Activated CD8-positive, alpha-beta T cell treated with anti-CD3 and anti-CD28 coated beads for 36 hours (primary cell): ENCODE results near the gene SLC38A2. TPM values are rescaled to one million over a fixed set of nuclear protein-coding genes. Genes with fewer than 3 reads are reported as not detected.
"Not testable (repeated sequence)": the region's sequence is repeated elsewhere in the genome, so short reads cannot be mapped to it uniquely, and the experiment has no call there.

Source experiments
- ATAC-seq: fragments of 200-7000 bp; cut with Tn5 transposase; one replicate; pipeline ENCODE4 v1.10.0; 2021; ENCODE audit warnings: mild to moderate bottlenecking, moderate library complexity
- CTCF ChIA-PET: fragments of 350-600 bp; sonication (Branson Sonifier 250); formaldehyde crosslinking; loops from one replicate; lab custom pipeline; 2021; ENCODE audit warnings: antibody characterized with exemption; lab: Charles Lee
- POLR2A ChIA-PET: fragments of 350-600 bp; sonication (Branson Sonifier 250); formaldehyde crosslinking; loops from one replicate; lab custom pipeline; 2021; ENCODE audit warnings: antibody characterized with exemption; lab: Charles Lee
- DNase-seq: peaks from one replicate; pipeline ENCODE4 v3.0.0-alpha.2; 2020
- H3K27ac Mint-ChIP-seq: one replicate; pipeline ENCODE4 v1.8.0; 2021; ENCODE audit warnings: mild to moderate bottlenecking, mixed read lengths
- H3K27me3 Mint-ChIP-seq: one replicate; pipeline ENCODE4 v1.8.0; 2021; ENCODE audit warnings: mixed read lengths
- H3K36me3 Mint-ChIP-seq: one replicate; pipeline ENCODE4 v1.8.0; 2021; ENCODE audit warnings: low read depth, mixed read lengths
- H3K4me1 Mint-ChIP-seq: one replicate; pipeline ENCODE4 v1.8.0; 2021; ENCODE audit warnings: low read depth, mixed read lengths
- H3K4me3 Mint-ChIP-seq: one replicate; pipeline ENCODE4 v1.8.0; 2021; ENCODE audit warnings: mild to moderate bottlenecking, moderate library complexity, mixed read lengths
- H3K9me3 Mint-ChIP-seq: one replicate; pipeline ENCODE4 v1.8.0; 2021; ENCODE audit warnings: mixed read lengths
- CTCF ChIP-seq: fragments of 200-600 bp; IDR thresholded peaks from one replicate; pipeline ENCODE4 v1.8.0; 2022; ENCODE audit warnings: antibody characterized with exemption, mild to moderate bottlenecking
- intact Hi-C: fragments of 100-400 bp; cut with micrococcal nuclease; formaldehyde crosslinking; loops from one replicate; pipeline ENCODE4 v1.10.0; 2022
- total RNA-seq, 2 experiments: library from RNA; stranded (reverse); gene quantifications; one replicate each; pipeline ENCODE4 v1.2.3, GENCODE V29; 2021

Gene SLC38A2
- total RNA-seq, 2 experiments from 2014 or later, result 216 to 219 TPM

DNA sequence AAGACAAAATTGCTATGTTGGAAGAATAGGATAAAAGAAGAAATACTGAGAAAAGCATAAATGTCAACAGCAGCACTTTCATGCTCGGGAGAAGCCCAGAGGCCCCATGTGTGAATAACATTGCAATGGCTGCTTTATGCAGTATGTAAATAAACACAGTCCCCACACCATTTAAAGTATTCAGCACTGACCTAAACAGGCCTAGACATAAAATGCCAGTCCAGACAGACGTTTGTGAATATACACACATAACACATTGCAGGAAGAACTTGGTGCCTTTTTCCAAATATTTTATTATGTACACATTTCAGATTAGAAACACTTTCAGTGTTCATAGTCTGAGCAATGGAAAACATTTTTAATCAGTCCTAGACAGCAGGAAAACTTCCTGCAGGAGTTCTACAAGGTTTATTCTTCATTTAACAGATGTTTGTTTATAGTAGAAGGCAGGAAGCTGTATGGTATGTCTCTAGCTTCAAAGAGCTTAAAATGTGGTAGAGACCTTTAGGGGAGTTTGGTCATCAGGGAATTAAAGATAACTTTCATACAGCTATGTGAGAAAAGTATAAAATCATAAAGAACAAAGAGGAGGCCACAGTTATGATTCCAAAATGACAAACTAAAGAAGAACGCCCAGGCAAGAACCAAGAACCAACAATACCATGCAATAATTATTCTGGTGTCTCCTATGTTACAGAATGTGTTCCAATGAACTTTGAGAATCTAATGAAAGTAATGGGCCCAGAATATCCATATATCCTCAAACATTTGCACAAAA lies 30.6 kb upstream of the SLC38A2 start:
- intact Hi-C loops, result no loop called here
- POLR2A ChIA-PET, result no interaction called here
- Mint-ChIP-seq H3K27ac (no peak overlapping the region), H3K4me3 (no peak overlapping the region), H3K4me1 (peaks cover 48% of the 10 kb centered on the region), H3K27me3 (no peaks in the 10 kb centered on the region), H3K9me3 (peaks cover 10% of the 10 kb centered on the region), H3K36me3 (peaks cover 4% of the 10 kb centered on the region)
- no peak for DNase-seq
- ATAC-seq, result no peak
- no peak for TF ChIP-seq CTCF
- CTCF ChIA-PET, result interaction anchor here (0.6 kb wide), 1 partner anchor 155 kb away, joined by 3 read pairs; no protein-coding TSS in a partner anchor

GRCh38 chr12:46402451-46402850 lies 29.9 kb upstream of the SLC38A2 start:
- H3K4me3 Mint-ChIP-seq, result no peak overlapping the region
- H3K27ac Mint-ChIP-seq, result no peak overlapping the region
- no peak for TF ChIP-seq CTCF
- DNase-seq, result no peak
- POLR2A ChIA-PET, result no interaction called here
- no peaks in the 10 kb centered on the region for H3K27me3 Mint-ChIP-seq
- peaks cover 10% of the 10 kb centered on the region for H3K9me3 Mint-ChIP-seq
- no peak for ATAC-seq
- CTCF ChIA-PET, result no interaction called here
- peaks cover 48% of the 10 kb centered on the region for H3K4me1 Mint-ChIP-seq
- peaks cover 4% of the 10 kb centered on the region for H3K36me3 Mint-ChIP-seq
- intact Hi-C loops, result no loop called here

- ATAC-seq, result no peak
- Mint-ChIP-seq H3K27ac (no peak overlapping the region), H3K9me3 (peaks cover 10% of the 10 kb centered on the region), H3K27me3 (no peaks in the 10 kb centered on the region), H3K36me3 (peaks cover 4% of the 10 kb centered on the region), H3K4me1 (peaks cover 43% of the 10 kb centered on the region), H3K4me3 (no peak overlapping the region)
- TF ChIP-seq CTCF, result no peak
- DNase-seq, result no peak
- intact Hi-C loops, result no loop called here
- ChIA-PET CTCF (interaction anchor here (0.6 kb wide), 1 partner anchor 26 kb away, joined by 3 read pairs; no protein-coding TSS in a partner anchor), POLR2A (no interaction called here)
Measured at GRCh38 chr12:46401662-46402061, 29.1 kb upstream of the SLC38A2 start.

DNA sequence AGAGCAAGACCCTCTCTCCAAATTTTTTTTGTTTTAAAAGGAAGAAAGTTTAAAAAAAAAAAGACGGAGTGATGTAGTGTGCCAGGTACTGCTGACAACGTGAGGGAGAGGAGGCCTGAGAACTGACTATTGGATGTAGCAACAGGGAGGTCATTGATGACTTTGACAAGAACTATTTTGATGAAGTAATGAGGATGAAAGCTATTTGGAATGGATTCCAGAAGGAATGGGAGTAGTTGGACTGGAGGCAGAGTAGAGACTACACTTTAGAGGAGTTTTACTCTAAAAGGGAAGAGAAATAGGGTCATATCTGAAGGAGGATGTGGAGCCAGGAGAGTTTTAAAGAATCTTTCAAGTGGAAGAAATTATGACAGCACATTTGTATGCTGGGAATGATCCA lies 27.8 kb upstream of the SLC38A2 start:
- Mint-ChIP-seq H3K36me3 (peaks cover 4% of the 10 kb centered on the region), H3K9me3 (peaks cover 10% of the 10 kb centered on the region), H3K27ac (no peak overlapping the region), H3K4me1 (peaks cover 41% of the 10 kb centered on the region), H3K4me3 (no peak overlapping the region), H3K27me3 (no peaks in the 10 kb centered on the region)
- no peak for TF ChIP-seq CTCF
- DNase-seq, result no peak
- intact Hi-C loops, result no loop called here
- ATAC-seq, result no peak
- ChIA-PET CTCF (interaction anchor here (0.7 to 0.9 kb wide), 2 partner anchors 103 to 117 kb away, joined by 3 read pairs; no protein-coding TSS in a partner anchor), POLR2A (no interaction called here)

GRCh38 chr12:46399461-46400248 lies 27.1 kb upstream of the SLC38A2 start:
- not testable (repeated sequence) for H3K27ac Mint-ChIP-seq

More at GRCh38 chr12:46399461-46400248, 27.1 kb upstream of the SLC38A2 start:
- H3K27me3 Mint-ChIP-seq, DNase-seq, H3K36me3 Mint-ChIP-seq, H3K4me3 Mint-ChIP-seq, CTCF ChIA-PET, POLR2A ChIA-PET, ATAC-seq, intact Hi-C loops: not testable (repeated sequence)
- peaks cover 39% of the 10 kb centered on the region for H3K4me1 Mint-ChIP-seq
- H3K9me3 Mint-ChIP-seq, result peaks cover 10% of the 10 kb centered on the region
